Activated CD4-positive, alpha-beta T cell treated with anti-CD3 and anti-CD28 coated beads for 4 hours (primary cell): ENCODE data around the gene ZFAND3.

Experiments
- DNase-seq, 2 donors: peaks; one replicate each; pipeline ENCODE4 v3.0.0-alpha.2; 2020

Gene ZFAND3

GRCh38 chr6:38143191-38144150, 323.9 kb downstream of the ZFAND3 start:
- DNase-seq: no peak

GRCh38 chr6:38144365-38144945, 324.9 kb downstream of the ZFAND3 start:
- no peak for DNase-seq

GRCh38 chr6:38146021-38146733, 326.6 kb downstream of the ZFAND3 start:
- DNase-seq: no peak

GRCh38 chr6:38146734-38147027, 327.2 kb downstream of the ZFAND3 start:
- no peak for DNase-seq

- no peak for DNase-seq
Measured at GRCh38 chr6:38148606-38149005, 329.1 kb downstream of the ZFAND3 start.

GRCh38 chr6:38149531-38149930, 330.0 kb downstream of the ZFAND3 start:
- DNase-seq: no peak

GRCh38 chr6:38150021-38150420, 330.5 kb downstream of the ZFAND3 start:
- DNase-seq: no peak

- no peak for DNase-seq
Measured at GRCh38 chr6:38150681-38151296, 331.3 kb downstream of the ZFAND3 start.

- DNase-seq: no peak
Measured at GRCh38 chr6:38151580-38152500, 332.3 kb downstream of the ZFAND3 start.

GRCh38 chr6:38152620-38153019, 333.1 kb downstream of the ZFAND3 start:
- DNase-seq: no peak

GRCh38 chr6:38153076-38153797, 333.7 kb downstream of the ZFAND3 start:
- no peak for DNase-seq

GRCh38 chr6:38153798-38154345, 334.3 kb downstream of the ZFAND3 start:
- no peak for DNase-seq

- DNase-seq: no peak
Measured at GRCh38 chr6:38154731-38155130, 335.2 kb downstream of the ZFAND3 start.

GRCh38 chr6:38155144-38155543, 335.6 kb downstream of the ZFAND3 start:
- DNase-seq: no peak

- DNase-seq: no peak
Measured at GRCh38 chr6:38155621-38156204, 336.2 kb downstream of the ZFAND3 start.

GRCh38 chr6:38156818-38157565, 337.5 kb downstream of the ZFAND3 start:
- DNase-seq: no peak

- DNase-seq: no peak
Measured at GRCh38 chr6:38157905-38158304, 338.4 kb downstream of the ZFAND3 start.

- no peak for DNase-seq
Measured at GRCh38 chr6:38158762-38159350, 339.3 kb downstream of the ZFAND3 start.

- DNase-seq: no peak
Measured at GRCh38 chr6:38159596-38159995, 340.1 kb downstream of the ZFAND3 start.

- no peak for DNase-seq
Measured at GRCh38 chr6:38160831-38161230, 341.3 kb downstream of the ZFAND3 start.
